BJ (cell line): Measurements from ENCODE around the gene ARHGAP18. TPM values are rescaled to one million over a fixed set of nuclear protein-coding genes. Genes with fewer than 3 reads are reported as not detected.

ENCODE experiments used
- CTCF ChIA-PET: fragments of 350-600 bp; formaldehyde crosslinking; extraction: SDS; loops from one replicate; lab custom pipeline; 2021; ENCODE audit warnings: antibody characterized with exemption, inconsistent platforms; lab: Yijun Ruan, JAX
- POLR2A ChIA-PET: fragments of 300-600 bp; sonication (Branson Sonifier 250); formaldehyde crosslinking; extraction: SDS; loops from one replicate; lab custom pipeline; 2021; ENCODE audit warnings: antibody characterized with exemption; lab: Charles Lee
- DNase-seq: peaks from one replicate; pipeline ENCODE4 v3.0.0-alpha.2; 2011; ENCODE audit warnings: low read depth
- H3K27me3 ChIP-seq: 2 replicates; pipeline ENCODE4 v1.6.0; 2011; ENCODE audit warnings: low read length; ENCODE audit not compliant: control insufficient read depth, insufficient read depth
- H3K36me3 ChIP-seq: 2 replicates; pipeline ENCODE4 v1.5.1; 2011; ENCODE audit warnings: low read length; ENCODE audit not compliant: control insufficient read depth, insufficient read depth
- H3K4me3 ChIP-seq: 2 replicates; pipeline ENCODE4 v1.5.1; 2011; ENCODE audit warnings: low read depth, mild to moderate bottlenecking, control low read depth, low read length
- polyA plus RNA-seq: library from polyadenylated mRNA; depleted of rRNA; stranded (reverse); fragments of >200 nt; gene quantifications from 2 replicates; pipeline ENCODE4 v1.2.3, GENCODE V29; 2011
- TF ChIP-seq, protein P1 (sequence below): IDR thresholded peaks from 2 replicates; pipeline ENCODE4 v1.5.1; 2011; ENCODE audit warnings: low read depth, mild to moderate bottlenecking, control low read depth, inconsistent platforms, low read length, moderate library complexity; ENCODE audit not compliant: insufficient read depth

The ARHGAP18 gene
- polyA plus RNA-seq, 1 experiment = 9.8 TPM

DNA sequence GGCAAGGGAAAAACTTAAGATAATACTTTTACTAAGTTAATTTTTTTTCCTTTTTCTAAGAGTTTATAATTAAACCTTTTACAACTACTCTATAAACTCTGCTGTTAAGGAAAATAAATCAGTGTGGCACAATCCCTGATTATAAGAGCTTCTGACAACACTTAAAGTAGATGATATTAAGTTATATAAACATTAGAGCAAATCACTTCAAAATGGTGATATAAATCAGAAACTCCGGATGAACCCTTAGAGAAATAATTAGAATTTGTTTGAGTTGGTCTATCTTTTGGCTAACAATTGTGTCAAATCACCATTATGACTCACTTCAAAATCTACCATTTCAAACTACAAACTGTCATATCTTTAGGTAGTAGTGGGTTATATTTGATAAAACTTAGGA, 104.9 kb downstream of the ARHGAP18 start:
- no peak for DNase-seq
- Histone ChIP-seq H3K36me3 (peaks cover 2% of the 10 kb centered on the region; the same call in 1 of the 2 replicates), H3K4me3 (no peak overlapping the region), H3K27me3 (no peaks in the 10 kb centered on the region)
- ChIA-PET POLR2A (no interaction called here), CTCF (interaction anchor here (0.7 to 1.4 kb wide), 2 partner anchors 170 to 329 kb away, joined by 3 to 4 read pairs; no protein-coding TSS in a partner anchor)
- TF ChIP-seq, protein P1, sequence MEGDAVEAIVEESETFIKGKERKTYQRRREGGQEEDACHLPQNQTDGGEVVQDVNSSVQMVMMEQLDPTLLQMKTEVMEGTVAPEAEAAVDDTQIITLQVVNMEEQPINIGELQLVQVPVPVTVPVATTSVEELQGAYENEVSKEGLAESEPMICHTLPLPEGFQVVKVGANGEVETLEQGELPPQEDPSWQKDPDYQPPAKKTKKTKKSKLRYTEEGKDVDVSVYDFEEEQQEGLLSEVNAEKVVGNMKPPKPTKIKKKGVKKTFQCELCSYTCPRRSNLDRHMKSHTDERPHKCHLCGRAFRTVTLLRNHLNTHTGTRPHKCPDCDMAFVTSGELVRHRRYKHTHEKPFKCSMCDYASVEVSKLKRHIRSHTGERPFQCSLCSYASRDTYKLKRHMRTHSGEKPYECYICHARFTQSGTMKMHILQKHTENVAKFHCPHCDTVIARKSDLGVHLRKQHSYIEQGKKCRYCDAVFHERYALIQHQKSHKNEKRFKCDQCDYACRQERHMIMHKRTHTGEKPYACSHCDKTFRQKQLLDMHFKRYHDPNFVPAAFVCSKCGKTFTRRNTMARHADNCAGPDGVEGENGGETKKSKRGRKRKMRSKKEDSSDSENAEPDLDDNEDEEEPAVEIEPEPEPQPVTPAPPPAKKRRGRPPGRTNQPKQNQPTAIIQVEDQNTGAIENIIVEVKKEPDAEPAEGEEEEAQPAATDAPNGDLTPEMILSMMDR = no peak

DNA sequence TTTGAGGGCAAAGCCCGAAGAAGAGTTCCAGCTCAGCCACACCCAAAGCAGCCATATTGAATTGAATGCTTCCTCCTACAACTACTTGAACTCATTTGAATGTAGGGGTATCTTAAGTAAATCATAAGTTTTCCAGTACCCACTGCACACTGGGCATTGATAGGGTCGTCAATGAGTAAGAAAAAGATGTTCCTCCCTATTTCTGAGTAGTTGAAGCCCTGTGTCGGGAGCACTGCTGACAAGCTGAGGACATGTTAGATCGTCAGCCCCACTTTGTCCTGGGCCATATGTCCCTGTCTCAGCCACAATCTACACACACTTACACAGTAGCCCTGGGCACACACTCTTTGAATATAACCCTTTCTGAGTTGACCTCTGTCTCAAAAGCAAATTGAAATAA, 105.7 kb downstream of the ARHGAP18 start:
- CTCF ChIA-PET = interaction anchor here (0.5 to 1.6 kb wide), 4 partner anchors 11 to 197 kb away, joined by 3 read pairs; no protein-coding TSS in a partner anchor
- DNase-seq = no peak
- TF ChIP-seq, protein P1 = no peak
- Histone ChIP-seq H3K27me3 (no peaks in the 10 kb centered on the region), H3K4me3 (no peak overlapping the region), H3K36me3 (0 out of 2 replicates have a peak, but pooled peaks cover 2% of the 10 kb centered on the region)
- POLR2A ChIA-PET = no interaction called here

DNA sequence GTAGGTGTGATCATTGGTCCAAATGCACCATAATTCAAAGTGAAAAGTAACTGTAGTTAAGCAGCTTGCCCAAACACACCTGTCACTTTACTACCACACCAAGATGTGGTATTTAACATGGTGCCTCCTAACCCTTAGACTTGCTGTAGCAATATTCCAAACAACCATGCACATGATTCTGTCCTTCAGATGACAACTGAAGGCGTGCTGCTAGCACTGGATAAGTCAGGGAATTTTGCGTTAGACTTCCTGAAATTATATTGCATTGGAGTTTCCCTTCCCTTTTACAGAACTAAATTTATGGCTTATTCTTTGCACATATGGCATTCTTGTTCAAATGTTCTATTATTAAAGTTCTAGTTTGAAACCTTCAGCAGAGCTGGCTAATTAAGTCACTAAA, 106.2 kb downstream of the ARHGAP18 start:
- CTCF ChIA-PET = interaction anchor here (0.5 to 1.9 kb wide), 6 partner anchors 11 to 198 kb away, joined by 3 to 11 read pairs (median 3); no protein-coding TSS in a partner anchor
- POLR2A ChIA-PET = no interaction called here
- H3K4me3 ChIP-seq = no peak overlapping the region
- TF ChIP-seq, protein P1 = no peak
- 0 out of 2 replicates have a peak, but pooled peaks cover 2% of the 10 kb centered on the region for H3K36me3 ChIP-seq
- no peaks in the 10 kb centered on the region for H3K27me3 ChIP-seq
- no peak for DNase-seq

DNA sequence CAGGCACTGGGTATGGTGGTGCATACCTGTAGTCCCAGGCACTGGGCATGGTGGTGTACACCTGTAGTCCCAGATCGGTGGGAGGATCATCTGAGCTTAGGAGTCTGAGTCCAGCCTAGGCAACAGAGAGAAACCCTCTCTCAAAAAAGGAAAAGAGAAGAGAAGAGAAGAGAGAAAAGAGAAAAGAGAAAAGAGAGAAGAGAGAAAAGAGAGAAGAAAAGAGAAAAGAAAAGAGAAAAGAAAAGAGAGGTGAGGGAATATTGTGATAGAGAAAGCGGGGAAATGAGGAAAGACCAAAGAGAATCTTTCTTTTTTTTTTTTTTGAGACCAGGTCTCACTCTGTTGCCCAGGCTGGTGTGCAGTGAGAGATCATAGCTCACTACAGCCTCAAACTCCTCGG, 108.7 kb downstream of the ARHGAP18 start:
- TF ChIP-seq, protein P1 = no peak
- Histone ChIP-seq H3K36me3 (0 out of 2 replicates have a peak, but pooled peaks cover 2% of the 10 kb centered on the region), H3K27me3 (no peaks in the 10 kb centered on the region), H3K4me3 (no peak overlapping the region)
- no peak for DNase-seq
- ChIA-PET POLR2A (no interaction called here), CTCF (interaction anchor here (0.9 to 1.9 kb wide), 4 partner anchors 72 to 144 kb away, joined by 3 to 6 read pairs (median 3); partner anchors contain the start of gene ARHGAP18)

DNA sequence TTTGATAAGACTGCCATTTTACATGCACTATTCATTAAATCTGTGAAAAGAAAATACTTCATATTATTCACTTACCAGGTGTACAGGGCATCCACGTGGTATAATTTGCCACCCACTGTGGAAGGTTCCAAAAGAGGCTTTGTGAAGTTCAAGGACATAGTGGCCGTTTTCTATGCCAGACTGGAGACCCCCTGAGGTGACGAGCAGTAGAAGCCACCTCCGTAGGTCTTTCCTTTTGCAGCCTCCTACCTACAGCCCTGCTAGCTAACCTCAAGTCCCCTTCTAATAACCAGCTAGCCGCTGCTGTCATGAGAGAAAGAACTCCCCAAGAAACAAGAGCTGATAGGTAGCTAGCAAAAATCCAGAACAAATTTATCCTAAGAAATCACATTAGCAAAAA, 110.5 kb downstream of the ARHGAP18 start:
- TF ChIP-seq, protein P1 = no peak
- DNase-seq = no peak
- Histone ChIP-seq H3K27me3 (no peaks in the 10 kb centered on the region), H3K36me3 (0 out of 2 replicates have a peak, but pooled peaks cover 2% of the 10 kb centered on the region), H3K4me3 (no peak overlapping the region)
- CTCF ChIA-PET = interaction anchor here (0.7 to 4.6 kb wide), 13 partner anchors 9 to 434 kb away, joined by 3 to 50 read pairs (median 6); no protein-coding TSS in a partner anchor
- POLR2A ChIA-PET = no interaction called here
